8988T (cell line): ENCODE measurements around the gene CFAP20DC.
"Not testable (repeated sequence)": the region's sequence is repeated elsewhere in the genome, so short reads cannot be mapped to it uniquely, and the experiment has no call there.

ENCODE experiments used
- DNase-seq: peaks from one replicate; pipeline ENCODE4 v3.0.0; 2011

Gene CFAP20DC

DNA sequence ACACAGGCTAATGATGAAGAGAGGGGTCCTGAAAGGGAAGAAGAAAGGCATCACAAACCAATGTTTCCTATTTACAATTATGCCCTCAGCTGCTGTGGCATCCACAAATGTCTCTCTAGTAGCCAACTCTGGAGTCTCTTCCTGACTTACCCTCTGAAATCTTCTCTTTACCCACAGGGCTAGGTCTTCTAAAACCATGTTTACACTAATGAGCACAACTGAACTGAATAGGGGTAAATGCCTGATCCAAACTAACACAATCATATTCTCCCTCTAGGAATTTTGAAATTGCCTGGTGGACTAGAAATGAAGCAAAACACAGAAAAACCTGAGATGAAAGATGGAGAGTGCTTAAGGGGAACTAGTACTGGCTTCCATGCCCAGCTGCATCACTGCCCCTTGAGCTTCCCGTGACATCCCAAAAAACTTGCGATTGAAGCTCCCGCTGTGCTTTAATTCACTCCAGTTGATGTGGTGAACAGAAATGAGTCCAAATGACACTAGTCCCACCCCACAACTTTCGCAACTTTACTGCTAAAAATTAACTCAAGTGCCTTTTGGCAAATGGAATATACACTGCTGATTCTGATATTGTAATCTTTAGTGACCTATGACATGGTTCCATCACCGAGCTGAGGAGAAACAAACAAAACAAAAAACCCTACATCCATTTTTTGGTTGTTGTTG is 32.8 kb downstream of the CFAP20DC start:
- DNase-seq: no peak

DNA sequence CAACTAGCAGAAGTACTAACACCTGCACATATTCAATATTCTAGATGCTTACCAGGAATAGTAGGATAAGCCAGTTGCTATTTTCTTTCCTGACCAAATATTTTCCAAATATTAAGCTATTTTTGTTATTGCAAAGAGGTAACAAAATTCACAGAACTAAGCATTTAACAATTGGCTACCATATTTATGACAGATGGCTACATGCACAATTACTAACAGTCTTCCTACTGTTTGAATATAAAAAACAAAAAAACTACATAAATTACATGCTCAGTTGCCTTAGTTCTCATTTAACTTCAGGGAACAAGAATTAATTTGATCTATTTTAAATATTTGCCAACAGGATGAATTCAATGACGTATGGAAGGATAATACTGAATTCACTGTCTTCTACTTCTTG is 36.2 kb downstream of the CFAP20DC start:
- DNase-seq: no peak

GRCh38 chr3:59006634-59007517 is 42.9 kb downstream of the CFAP20DC start:
- DNase-seq: no peak

- no peak for DNase-seq
Observed at GRCh38 chr3:59001675-59002074, 48.1 kb downstream of the CFAP20DC start.

GRCh38 chr3:58999774-59000160 is 50.1 kb downstream of the CFAP20DC start:
- DNase-seq: no peak

GRCh38 chr3:58999134-58999773 is 50.6 kb downstream of the CFAP20DC start:
- DNase-seq: no peak

- peak; percentile 43 for DNase-seq
Observed at GRCh38 chr3:58998476-58999117, 51.2 kb downstream of the CFAP20DC start.

- DNase-seq: no peak
Observed at GRCh38 chr3:58996730-58997129, 53.1 kb downstream of the CFAP20DC start.

DNA sequence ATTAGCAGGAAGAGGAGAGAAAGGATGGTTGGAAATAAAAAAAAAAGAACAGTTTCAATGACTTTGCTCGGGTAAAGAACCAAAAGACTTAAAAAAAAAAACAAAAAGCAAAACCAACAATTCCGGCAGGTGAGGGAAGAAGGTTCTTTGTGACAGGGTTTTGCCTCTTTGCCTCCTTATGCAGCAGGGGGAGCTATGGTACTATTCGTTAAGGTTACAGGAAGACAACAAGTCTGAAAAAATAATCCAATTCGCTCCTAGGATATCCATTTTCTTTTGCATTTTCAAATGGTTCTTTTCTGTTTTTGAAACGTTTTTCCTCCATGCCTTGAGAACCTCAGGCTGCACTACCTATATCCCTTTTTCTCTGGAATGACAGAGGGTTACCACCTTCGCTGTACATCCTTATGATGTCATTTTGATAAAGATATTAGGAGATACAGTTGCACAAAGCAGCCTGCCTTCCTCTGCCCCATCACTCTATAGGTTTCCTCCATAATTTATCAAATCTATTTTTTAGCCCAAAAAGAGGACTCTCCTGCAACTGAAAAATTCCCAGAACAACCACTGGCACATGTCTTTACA is 55.0 kb downstream of the CFAP20DC start:
- peak; percentile 32 for DNase-seq

GRCh38 chr3:58993547-58993946 is 56.3 kb downstream of the CFAP20DC start:
- DNase-seq: no peak

GRCh38 chr3:58991623-58992022 is 58.2 kb downstream of the CFAP20DC start:
- no peak for DNase-seq

GRCh38 chr3:58991026-58991425 is 58.8 kb downstream of the CFAP20DC start:
- DNase-seq: no peak

DNA sequence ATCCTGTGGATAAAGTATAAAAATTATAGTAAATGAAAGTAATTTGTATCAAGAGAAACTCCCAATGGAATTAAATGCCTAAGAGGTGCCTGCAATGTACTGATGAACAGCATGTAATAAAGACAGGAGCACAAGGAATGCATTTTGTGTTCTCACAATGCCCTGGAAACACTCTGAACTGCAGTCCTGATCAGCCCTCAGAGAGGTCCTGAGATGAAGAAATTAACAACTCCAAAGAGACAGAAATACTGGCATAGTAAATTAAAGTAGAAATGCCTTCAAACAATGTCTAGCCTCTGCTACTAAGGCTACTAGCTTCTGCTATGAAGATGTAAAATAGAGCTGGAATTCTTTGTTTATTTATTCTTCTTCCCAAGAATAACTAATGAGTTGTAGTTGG is 59.9 kb downstream of the CFAP20DC start:
- no peak for DNase-seq

DNA sequence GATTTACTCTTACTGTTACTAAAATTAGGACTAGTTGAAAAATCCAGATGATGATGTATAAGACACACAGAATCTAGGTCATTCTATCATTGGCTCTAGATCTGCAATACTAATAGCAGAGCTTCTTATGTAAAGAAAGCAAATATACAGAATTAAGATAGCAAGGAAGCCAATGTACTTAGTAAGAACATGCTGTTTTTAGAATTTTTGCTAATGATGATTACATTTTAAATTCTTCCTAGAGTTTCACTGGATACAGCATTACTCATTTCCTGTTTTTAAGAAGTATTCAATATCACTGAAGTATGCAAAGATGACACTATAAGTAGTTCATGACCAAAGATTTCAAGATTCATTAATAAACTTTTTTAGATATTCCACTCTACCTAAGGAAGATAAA is 60.7 kb downstream of the CFAP20DC start:
- DNase-seq: no peak

DNA sequence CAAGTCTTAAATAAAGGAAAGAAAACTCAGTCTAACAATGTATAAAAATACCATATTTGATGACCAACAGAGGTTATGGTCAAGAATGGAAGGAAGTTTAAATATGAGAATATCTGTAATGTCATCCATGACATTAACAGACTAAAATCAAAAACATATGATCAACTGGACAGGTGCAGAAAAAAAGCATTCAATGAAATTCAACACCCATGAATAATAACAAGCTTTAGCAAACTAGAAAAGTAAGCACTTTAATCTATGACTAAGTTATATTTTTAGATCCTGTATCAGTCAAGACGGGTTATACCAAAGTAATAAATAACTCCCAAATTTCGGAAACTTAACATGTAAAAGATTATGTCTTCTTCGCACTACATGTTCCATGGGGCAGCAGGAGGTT is 61.8 kb downstream of the CFAP20DC start:
- DNase-seq: no peak

DNA sequence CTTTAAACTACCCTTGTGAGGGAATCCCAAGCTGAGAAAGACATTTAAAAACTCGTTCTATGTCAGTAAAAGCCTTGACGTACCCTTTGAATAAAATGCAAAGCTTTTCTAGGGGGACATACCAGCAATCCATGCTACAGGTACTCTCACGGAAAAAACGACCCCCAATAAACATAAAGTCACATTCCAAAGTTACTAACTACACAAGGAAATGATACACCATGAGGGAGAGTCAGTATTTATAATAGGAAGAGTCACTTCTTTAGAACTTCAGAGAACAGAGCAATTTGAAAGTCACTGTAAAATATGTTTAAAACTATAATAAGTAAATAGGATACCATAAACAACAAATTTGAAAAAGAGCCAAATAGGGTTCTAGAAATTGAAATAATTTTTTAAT is 63.2 kb downstream of the CFAP20DC start:
- DNase-seq: no peak

GRCh38 chr3:58979840-58980239 is 70.0 kb downstream of the CFAP20DC start:
- no peak for DNase-seq

DNA sequence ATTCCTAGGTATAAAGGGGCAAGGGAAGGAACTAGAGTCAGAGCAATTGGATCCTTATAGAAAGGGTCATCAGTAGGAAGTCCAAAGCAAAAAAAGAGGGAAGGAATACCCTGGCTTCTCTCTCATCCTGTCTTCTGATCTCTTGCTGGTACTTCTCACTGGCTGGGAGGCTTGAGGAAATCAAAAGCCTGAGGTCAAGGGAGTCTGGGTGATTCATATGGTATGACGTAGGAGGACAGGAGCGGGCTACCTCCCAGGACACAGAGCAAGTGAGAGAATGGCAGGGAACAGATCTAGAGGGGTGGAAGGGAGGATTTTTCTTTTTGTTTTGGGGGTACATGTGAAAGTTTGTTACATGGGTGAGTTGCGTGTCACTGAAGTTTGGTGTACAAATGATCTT is 76.0 kb downstream of the CFAP20DC start:
- DNase-seq: no peak

- DNase-seq: not testable (repeated sequence)
Observed at GRCh38 chr3:58967866-58968265, 82.0 kb downstream of the CFAP20DC start.

GRCh38 chr3:58965865-58966264 is 84.0 kb downstream of the CFAP20DC start:
- no peak for DNase-seq

DNA sequence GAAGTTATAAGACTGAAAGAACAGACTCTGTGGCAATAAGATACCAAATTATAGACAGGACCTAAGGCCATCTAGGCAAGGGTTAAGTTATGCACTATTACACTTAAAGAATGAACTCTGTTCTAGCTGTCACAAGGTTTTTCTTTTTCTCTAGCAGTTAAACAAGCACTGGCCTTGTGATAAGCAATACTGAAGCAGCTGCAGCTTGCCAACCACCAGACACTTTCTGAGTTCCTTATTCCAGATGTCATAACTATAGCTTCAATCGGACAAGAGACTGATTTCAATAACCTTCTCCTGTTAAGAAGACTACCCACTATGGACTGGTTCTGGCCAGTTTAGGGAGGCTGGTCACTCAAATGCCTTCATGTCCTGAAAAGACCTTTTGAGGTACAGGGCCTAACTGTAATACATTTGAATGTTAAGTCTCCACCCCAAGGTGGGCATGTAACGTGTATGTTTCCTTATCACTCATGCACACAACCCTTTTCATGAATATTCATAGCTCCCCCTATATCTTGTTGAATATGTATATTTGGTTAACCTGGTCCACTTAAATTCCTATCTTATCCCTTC is 85.8 kb downstream of the CFAP20DC start:
- DNase-seq: no peak

DNA sequence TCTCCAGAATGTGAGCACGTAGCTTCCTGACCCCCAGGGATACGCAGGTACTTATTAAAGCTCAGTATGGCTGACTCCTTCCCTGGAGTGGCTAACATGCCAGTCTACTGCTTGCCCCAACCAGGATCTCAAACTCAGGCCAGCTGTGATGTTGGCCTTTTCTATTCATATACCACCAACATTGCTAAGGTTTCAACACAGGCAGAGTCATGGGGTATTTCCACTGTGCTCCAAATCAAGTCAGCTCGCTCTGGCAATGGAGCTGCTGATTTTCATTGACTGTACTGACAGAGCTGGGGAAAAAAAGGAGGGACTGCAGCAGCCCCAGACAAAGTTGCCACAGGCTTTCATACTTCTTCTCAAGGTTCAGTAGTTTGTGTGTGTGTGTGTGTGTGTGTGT is 87.0 kb downstream of the CFAP20DC start:
- DNase-seq: no peak
